ENCODE measurements around the gene ATP6V0A1.

GRCh38 chr17:42560246-42560645, 101.6 kb downstream of the ATP6V0A1 start:
- TF ChIP-seq CTCF (IDR thresholded peaks at IDR 0.05) (no peak), POLR2A (IDR thresholded peaks at IDR 0.05) (no peak)

All from tibial nerve (tissue), 3 donors.